Suppressor macrophage treated with lipopolysaccharide for 1 hour (primary cell): ENCODE measurements around the gene NRN1.
"Not testable (repeated sequence)": the region's sequence is repeated elsewhere in the genome, so short reads cannot be mapped to it uniquely, and the experiment has no call there.

ENCODE experiments used
- DNase-seq, 3 donors: peaks; one replicate each; pipeline ENCODE4 v3.0.0-alpha.2; 2020 to 2022

Gene NRN1

GRCh38 chr6:5981126-5982026 is 25.3 kb downstream of the NRN1 start:
- peak; percentile 68 to 85 (median 73) for DNase-seq

- peak; percentile 83 to 91 (median 91) for DNase-seq
Observed at GRCh38 chr6:5979650-5980420, 26.9 kb downstream of the NRN1 start.

- peak in 2 of 3 donors; percentile 25 to 32 for DNase-seq
Observed at GRCh38 chr6:5976811-5977210, 29.9 kb downstream of the NRN1 start.

- DNase-seq: peak in 1 of 3 donors; percentile 17
Observed at GRCh38 chr6:5968817-5969734, 37.6 kb downstream of the NRN1 start.

GRCh38 chr6:5968036-5968435 is 38.7 kb downstream of the NRN1 start:
- not testable (repeated sequence) for DNase-seq

- peak in 1 of 3 donors; percentile 34 for DNase-seq
Observed at GRCh38 chr6:5967594-5967993, 39.1 kb downstream of the NRN1 start.

GRCh38 chr6:5962794-5963193 is 43.9 kb downstream of the NRN1 start:
- DNase-seq: no peak

- no peak for DNase-seq
Observed at GRCh38 chr6:5961836-5962235, 44.9 kb downstream of the NRN1 start.

- DNase-seq: no peak
Observed at GRCh38 chr6:5960456-5960855, 46.3 kb downstream of the NRN1 start.

- DNase-seq: no peak
Observed at GRCh38 chr6:5958921-5959320, 47.8 kb downstream of the NRN1 start.

- no peak for DNase-seq
Observed at GRCh38 chr6:5956939-5957338, 49.8 kb downstream of the NRN1 start.

GRCh38 chr6:5950361-5950785 is 56.4 kb downstream of the NRN1 start:
- peak; percentile 26 to 60 (median 56) for DNase-seq
